Measurements from ENCODE around the gene SLC26A8. TPM values are rescaled to one million over a fixed set of nuclear protein-coding genes. Genes with fewer than 3 reads are reported as not detected.

SLC26A8 gene
- total RNA-seq, 1 experiment from 2014 or later, result not detected

DNA sequence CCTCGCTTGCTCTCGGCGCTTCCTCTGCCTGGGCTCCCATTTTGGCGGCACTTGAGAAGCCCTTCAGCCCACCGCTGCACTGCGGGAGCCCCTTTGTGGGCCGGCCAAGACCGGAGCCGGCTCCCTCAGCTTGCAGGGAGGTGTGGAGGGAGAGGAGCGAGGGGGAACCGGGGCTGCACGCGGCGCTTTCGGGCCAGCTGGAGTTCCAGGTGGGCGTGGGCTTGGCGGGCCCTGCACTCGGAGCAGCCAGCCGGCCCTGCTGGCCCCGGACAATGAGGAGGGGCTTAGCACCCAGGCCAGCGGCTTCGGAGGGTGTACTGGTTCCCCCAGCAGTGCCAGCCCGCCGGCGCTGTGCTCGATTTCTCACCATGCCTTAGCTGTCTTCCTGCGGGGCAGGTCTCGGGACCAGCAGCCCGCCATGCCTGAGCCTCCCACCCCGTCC lies 93.3 kb downstream of the SLC26A8 start:
- H3K4me3 ChIP-seq (replicated peaks in 1 of 2; ENCODE audit: low read depth in 1 of 2, low read length in 2 of 2), result no peak overlapping the region
- TF ChIP-seq ZFX (IDR thresholded peaks at IDR 0.05) (no peak), SP1 (IDR thresholded peaks at IDR 0.05; ENCODE audit: low read depth) (no peak), EZH2 (IDR thresholded peaks at IDR 0.05) (no peak), RAD21 (IDR thresholded peaks at IDR 0.05; ENCODE audit: low read depth) (no peak), ZNF274 (IDR thresholded peaks at IDR 0.05; ENCODE audit: low read depth, low read length) (no peak), POLR2A (IDR thresholded peaks at IDR 0.05; ENCODE audit: borderline replicate concordance, extremely low read depth, insufficient read depth, insufficient read length) (no peak), EZH2phosphoT487 (IDR thresholded peaks at IDR 0.05; ENCODE audit: borderline replicate concordance) (no peak), SRF (IDR thresholded peaks at IDR 0.05; ENCODE audit: low read depth) (no peak), YY1 (IDR thresholded peaks at IDR 0.05; ENCODE audit: extremely low read depth, insufficient replicate concordance, low read depth, low read length) (no peak)
- TF ChIP-seq, protein P1, sequence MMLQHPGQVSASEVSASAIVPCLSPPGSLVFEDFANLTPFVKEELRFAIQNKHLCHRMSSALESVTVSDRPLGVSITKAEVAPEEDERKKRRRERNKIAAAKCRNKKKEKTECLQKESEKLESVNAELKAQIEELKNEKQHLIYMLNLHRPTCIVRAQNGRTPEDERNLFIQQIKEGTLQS (IDR thresholded peaks at IDR 0.05), result no peak
- TF ChIP-seq, protein P2, sequence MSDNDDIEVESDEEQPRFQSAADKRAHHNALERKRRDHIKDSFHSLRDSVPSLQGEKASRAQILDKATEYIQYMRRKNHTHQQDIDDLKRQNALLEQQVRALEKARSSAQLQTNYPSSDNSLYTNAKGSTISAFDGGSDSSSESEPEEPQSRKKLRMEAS (IDR thresholded peaks at IDR 0.05), result no peak
- TF ChIP-seq, protein P3, sequence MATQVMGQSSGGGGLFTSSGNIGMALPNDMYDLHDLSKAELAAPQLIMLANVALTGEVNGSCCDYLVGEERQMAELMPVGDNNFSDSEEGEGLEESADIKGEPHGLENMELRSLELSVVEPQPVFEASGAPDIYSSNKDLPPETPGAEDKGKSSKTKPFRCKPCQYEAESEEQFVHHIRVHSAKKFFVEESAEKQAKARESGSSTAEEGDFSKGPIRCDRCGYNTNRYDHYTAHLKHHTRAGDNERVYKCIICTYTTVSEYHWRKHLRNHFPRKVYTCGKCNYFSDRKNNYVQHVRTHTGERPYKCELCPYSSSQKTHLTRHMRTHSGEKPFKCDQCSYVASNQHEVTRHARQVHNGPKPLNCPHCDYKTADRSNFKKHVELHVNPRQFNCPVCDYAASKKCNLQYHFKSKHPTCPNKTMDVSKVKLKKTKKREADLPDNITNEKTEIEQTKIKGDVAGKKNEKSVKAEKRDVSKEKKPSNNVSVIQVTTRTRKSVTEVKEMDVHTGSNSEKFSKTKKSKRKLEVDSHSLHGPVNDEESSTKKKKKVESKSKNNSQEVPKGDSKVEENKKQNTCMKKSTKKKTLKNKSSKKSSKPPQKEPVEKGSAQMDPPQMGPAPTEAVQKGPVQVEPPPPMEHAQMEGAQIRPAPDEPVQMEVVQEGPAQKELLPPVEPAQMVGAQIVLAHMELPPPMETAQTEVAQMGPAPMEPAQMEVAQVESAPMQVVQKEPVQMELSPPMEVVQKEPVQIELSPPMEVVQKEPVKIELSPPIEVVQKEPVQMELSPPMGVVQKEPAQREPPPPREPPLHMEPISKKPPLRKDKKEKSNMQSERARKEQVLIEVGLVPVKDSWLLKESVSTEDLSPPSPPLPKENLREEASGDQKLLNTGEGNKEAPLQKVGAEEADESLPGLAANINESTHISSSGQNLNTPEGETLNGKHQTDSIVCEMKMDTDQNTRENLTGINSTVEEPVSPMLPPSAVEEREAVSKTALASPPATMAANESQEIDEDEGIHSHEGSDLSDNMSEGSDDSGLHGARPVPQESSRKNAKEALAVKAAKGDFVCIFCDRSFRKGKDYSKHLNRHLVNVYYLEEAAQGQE (IDR thresholded peaks at IDR 0.05; ENCODE audit: low read depth), result no peak
- H3K79me2 ChIP-seq (ENCODE audit: insufficient read depth, low read length), result no peaks in the 10 kb centered on the region
- no peaks in the 10 kb centered on the region for H3K36me3 ChIP-seq (ENCODE audit: control insufficient read depth in 1 of 2, insufficient read depth in 2 of 2, low read length in 2 of 2)
- BruUV-seq (replicated peaks), result no TSS peak
- H3K9me3 ChIP-seq (ENCODE audit: control insufficient read depth in 1 of 2, insufficient read depth in 1 of 2, low read depth in 1 of 2, low read length in 2 of 2), result no peaks in the 10 kb centered on the region
- ChIA-PET RAD21 (ENCODE audit: low non-redundant PET in 1 of 2, low total read pairs in 2 of 2, uncharacterized antibody in 2 of 2, unreplicated experiment in 2 of 2) (no interaction called here), POLR2A (no interaction called here), CTCF (no interaction called here)
- no peaks in the 10 kb centered on the region for H3K27me3 ChIP-seq (ENCODE audit: insufficient read depth, low read length)
- no peak overlapping the region for H2AFZ ChIP-seq (ENCODE audit: low read depth, low read length, poor library complexity, severe bottlenecking)
- no peaks in the 10 kb centered on the region for H3K9me2 ChIP-seq (ENCODE audit: insufficient read depth)
- H4K20me1 ChIP-seq (ENCODE audit: insufficient read depth), result no peaks in the 10 kb centered on the region
- ATAC-seq (no peak), DNase-seq (ENCODE audit: low read depth, low spot score) (no peak)
- no peak overlapping the region for H3K9ac ChIP-seq (ENCODE audit: low read length)
- H3K4me1 ChIP-seq (ENCODE audit: control insufficient read depth in 1 of 2, insufficient read depth in 2 of 2, low read length in 2 of 2), result peaks cover 4 to 7% of the 10 kb centered on the region in 2 experiments; a peak in 3 of 4 replicates
- intact Hi-C loops (cut with micrococcal nuclease), result no loop called here
- no peak overlapping the region for H3K27ac ChIP-seq (ENCODE audit: low read depth, low read length)
- H3K4me2 ChIP-seq (ENCODE audit: low read length), result no peak overlapping the region

All from HCT116 (cell line).